Thyroid gland (tissue), 4 donors: ENCODE measurements around the gene CCDC148.

Experiments used
- POLR2A ChIP-seq, 2 donors: fragments of 450-650 bp; IDR thresholded peaks; one replicate each; pipeline ENCODE4 v1.6.1; 2017; ENCODE audit warnings: antibody characterized with exemption in 2 of 2, mild to moderate bottlenecking in 2 of 2, moderate library complexity in 1 of 2
- TF ChIP-seq, protein P1 (sequence below), 6 experiments: fragments of 200-600 bp in 3 of 6; fragments of 450-650 bp in 3 of 6; sonication (generic) in 3 of 6; IDR thresholded peaks; one replicate each; pipeline ENCODE4 v1.5.1; 2016 to 2019; ENCODE audit warnings: antibody characterized with exemption in 6 of 6, mild to moderate bottlenecking in 2 of 6, inconsistent platforms in 1 of 6, moderate library complexity in 1 of 6

DNA sequence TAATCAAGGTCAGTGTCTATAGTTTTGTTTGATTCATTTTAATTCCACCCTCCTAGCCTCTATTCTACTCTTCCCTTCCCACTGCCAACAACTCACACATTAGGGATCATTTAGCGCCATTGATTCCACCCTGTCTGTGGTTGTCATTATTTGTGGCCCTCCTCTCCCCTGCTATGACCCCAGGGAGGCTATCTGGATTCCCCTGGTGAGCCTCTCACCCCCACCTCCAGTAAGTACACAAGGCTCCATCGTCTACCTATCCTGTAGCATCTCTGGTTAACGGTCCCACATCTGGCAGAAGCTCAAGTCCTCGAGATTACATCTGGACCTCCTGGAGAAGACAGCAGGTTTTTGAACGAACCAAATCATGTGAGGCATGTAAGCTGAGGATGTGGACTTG lies 327.5 kb downstream of the CCDC148 start:
- TF ChIP-seq, protein P1, sequence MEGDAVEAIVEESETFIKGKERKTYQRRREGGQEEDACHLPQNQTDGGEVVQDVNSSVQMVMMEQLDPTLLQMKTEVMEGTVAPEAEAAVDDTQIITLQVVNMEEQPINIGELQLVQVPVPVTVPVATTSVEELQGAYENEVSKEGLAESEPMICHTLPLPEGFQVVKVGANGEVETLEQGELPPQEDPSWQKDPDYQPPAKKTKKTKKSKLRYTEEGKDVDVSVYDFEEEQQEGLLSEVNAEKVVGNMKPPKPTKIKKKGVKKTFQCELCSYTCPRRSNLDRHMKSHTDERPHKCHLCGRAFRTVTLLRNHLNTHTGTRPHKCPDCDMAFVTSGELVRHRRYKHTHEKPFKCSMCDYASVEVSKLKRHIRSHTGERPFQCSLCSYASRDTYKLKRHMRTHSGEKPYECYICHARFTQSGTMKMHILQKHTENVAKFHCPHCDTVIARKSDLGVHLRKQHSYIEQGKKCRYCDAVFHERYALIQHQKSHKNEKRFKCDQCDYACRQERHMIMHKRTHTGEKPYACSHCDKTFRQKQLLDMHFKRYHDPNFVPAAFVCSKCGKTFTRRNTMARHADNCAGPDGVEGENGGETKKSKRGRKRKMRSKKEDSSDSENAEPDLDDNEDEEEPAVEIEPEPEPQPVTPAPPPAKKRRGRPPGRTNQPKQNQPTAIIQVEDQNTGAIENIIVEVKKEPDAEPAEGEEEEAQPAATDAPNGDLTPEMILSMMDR (IDR thresholded peaks at IDR 0.05), result no peak
- TF ChIP-seq POLR2A (IDR thresholded peaks at IDR 0.05), result no peak
